Neural progenitor cell (in vitro differentiated cells): Measurements from ENCODE around the gene LEMD2.

ENCODE experiments used
- EZH2 ChIP-seq: fragments of 200-600 bp; sonication (generic); IDR thresholded peaks from 2 replicates; pipeline ENCODE4 v1.6.1; 2017; ENCODE audit warnings: antibody characterized with exemption, mild to moderate bottlenecking, moderate library complexity
- TF ChIP-seq, protein P1 (sequence below): fragments of 200-600 bp; sonication (generic); IDR thresholded peaks from 2 replicates; pipeline ENCODE4 v1.5.1; 2017; ENCODE audit warnings: antibody characterized with exemption, mild to moderate bottlenecking

DNA sequence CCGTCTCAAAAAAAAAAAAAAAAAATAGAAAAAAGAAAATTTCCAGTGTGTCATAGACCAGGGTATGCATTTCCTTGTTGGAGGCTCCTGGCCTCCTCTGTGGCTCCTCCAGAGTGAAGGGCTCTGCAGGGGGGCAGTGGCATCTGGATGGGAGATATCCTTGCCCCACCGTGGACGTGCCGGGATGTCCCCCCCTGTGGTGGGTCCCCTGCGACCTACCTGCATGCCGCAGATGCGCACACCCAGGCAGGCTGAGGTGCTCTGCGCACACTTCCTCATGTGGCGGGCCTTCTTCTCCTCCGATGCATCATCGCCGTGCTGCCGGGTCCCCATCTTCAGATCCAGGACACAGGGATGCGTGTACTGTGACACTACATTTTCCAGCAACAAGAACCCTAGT lies 63.7 kb downstream of the LEMD2 start:
- no peak for TF ChIP-seq EZH2
- TF ChIP-seq, protein P1, sequence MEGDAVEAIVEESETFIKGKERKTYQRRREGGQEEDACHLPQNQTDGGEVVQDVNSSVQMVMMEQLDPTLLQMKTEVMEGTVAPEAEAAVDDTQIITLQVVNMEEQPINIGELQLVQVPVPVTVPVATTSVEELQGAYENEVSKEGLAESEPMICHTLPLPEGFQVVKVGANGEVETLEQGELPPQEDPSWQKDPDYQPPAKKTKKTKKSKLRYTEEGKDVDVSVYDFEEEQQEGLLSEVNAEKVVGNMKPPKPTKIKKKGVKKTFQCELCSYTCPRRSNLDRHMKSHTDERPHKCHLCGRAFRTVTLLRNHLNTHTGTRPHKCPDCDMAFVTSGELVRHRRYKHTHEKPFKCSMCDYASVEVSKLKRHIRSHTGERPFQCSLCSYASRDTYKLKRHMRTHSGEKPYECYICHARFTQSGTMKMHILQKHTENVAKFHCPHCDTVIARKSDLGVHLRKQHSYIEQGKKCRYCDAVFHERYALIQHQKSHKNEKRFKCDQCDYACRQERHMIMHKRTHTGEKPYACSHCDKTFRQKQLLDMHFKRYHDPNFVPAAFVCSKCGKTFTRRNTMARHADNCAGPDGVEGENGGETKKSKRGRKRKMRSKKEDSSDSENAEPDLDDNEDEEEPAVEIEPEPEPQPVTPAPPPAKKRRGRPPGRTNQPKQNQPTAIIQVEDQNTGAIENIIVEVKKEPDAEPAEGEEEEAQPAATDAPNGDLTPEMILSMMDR, result no peak
